ENCODE results near the gene HFE. TPM values are rescaled to one million over a fixed set of nuclear protein-coding genes. Genes with fewer than 3 reads are reported as not detected.

Gene HFE
- total RNA-seq, 1 donor from 2014 or later, result not detected

GRCh38 chr6:26086211-26086610 is 1.0 kb upstream of the HFE start:
- no peak for TF ChIP-seq CTCF (IDR thresholded peaks at IDR 0.05; ENCODE audit: partially characterized antibody, unreplicated experiment)
- H3K27me3 Mint-ChIP-seq (ENCODE audit: unreplicated experiment), result peaks cover 3% of the 10 kb centered on the region
- H3K9me3 Mint-ChIP-seq (ENCODE audit: unreplicated experiment), result peaks cover 2% of the 10 kb centered on the region
- H3K36me3 Mint-ChIP-seq (ENCODE audit: unreplicated experiment), result peaks cover 7% of the 10 kb centered on the region
- peaks cover 2% of the 10 kb centered on the region for H3K4me1 Mint-ChIP-seq (ENCODE audit: low read depth, unreplicated experiment)
- DNase-seq, result no peak
- H3K4me3 Mint-ChIP-seq (ENCODE audit: unreplicated experiment), result no peak overlapping the region
- no peak overlapping the region for H3K27ac Mint-ChIP-seq (ENCODE audit: unreplicated experiment)

- TF ChIP-seq CTCF (IDR thresholded peaks at IDR 0.05; ENCODE audit: partially characterized antibody, unreplicated experiment), result no peak
- Mint-ChIP-seq H3K27me3 (ENCODE audit: unreplicated experiment) (peaks cover 3% of the 10 kb centered on the region), H3K4me1 (ENCODE audit: low read depth, unreplicated experiment) (peaks cover 2% of the 10 kb centered on the region), H3K27ac (ENCODE audit: unreplicated experiment) (no peak overlapping the region), H3K9me3 (ENCODE audit: unreplicated experiment) (no peaks in the 10 kb centered on the region), H3K4me3 (ENCODE audit: unreplicated experiment) (no peak overlapping the region), H3K36me3 (ENCODE audit: unreplicated experiment) (no peaks in the 10 kb centered on the region)
- DNase-seq, result no peak
These were observed 1.1 kb downstream of the HFE start for GRCh38 chr6:26088344-26088743.

GRCh38 chr6:26089272-26089671 is 2.0 kb downstream of the HFE start:
- Mint-ChIP-seq H3K36me3 (ENCODE audit: unreplicated experiment) (no peaks in the 10 kb centered on the region), H3K27me3 (ENCODE audit: unreplicated experiment) (peaks cover 3% of the 10 kb centered on the region), H3K4me3 (ENCODE audit: unreplicated experiment) (no peak overlapping the region), H3K27ac (ENCODE audit: unreplicated experiment) (no peak overlapping the region), H3K4me1 (ENCODE audit: low read depth, unreplicated experiment) (peaks cover 2% of the 10 kb centered on the region), H3K9me3 (ENCODE audit: unreplicated experiment) (no peaks in the 10 kb centered on the region)
- no peak for TF ChIP-seq CTCF (IDR thresholded peaks at IDR 0.05; ENCODE audit: partially characterized antibody, unreplicated experiment)
- no peak for DNase-seq

GRCh38 chr6:26092443-26092842 is 5.2 kb downstream of the HFE start:
- Mint-ChIP-seq H3K27ac (ENCODE audit: unreplicated experiment) (no peak overlapping the region), H3K36me3 (ENCODE audit: unreplicated experiment) (no peaks in the 10 kb centered on the region), H3K4me3 (ENCODE audit: unreplicated experiment) (no peak overlapping the region), H3K4me1 (ENCODE audit: low read depth, unreplicated experiment) (peaks cover 2% of the 10 kb centered on the region), H3K9me3 (ENCODE audit: unreplicated experiment) (no peaks in the 10 kb centered on the region), H3K27me3 (ENCODE audit: unreplicated experiment) (peaks cover 3% of the 10 kb centered on the region)
- TF ChIP-seq CTCF (IDR thresholded peaks at IDR 0.05; ENCODE audit: partially characterized antibody, unreplicated experiment), result no peak
- DNase-seq, result no peak

GRCh38 chr6:26094036-26094435 is 6.8 kb downstream of the HFE start:
- H3K9me3 Mint-ChIP-seq (ENCODE audit: unreplicated experiment), result no peaks in the 10 kb centered on the region
- no peaks in the 10 kb centered on the region for H3K4me1 Mint-ChIP-seq (ENCODE audit: low read depth, unreplicated experiment)
- H3K27me3 Mint-ChIP-seq (ENCODE audit: unreplicated experiment), result no peaks in the 10 kb centered on the region
- TF ChIP-seq CTCF (IDR thresholded peaks at IDR 0.05; ENCODE audit: partially characterized antibody, unreplicated experiment), result no peak
- no peaks in the 10 kb centered on the region for H3K36me3 Mint-ChIP-seq (ENCODE audit: unreplicated experiment)
- no peak overlapping the region for H3K27ac Mint-ChIP-seq (ENCODE audit: unreplicated experiment)
- DNase-seq, result no peak
- H3K4me3 Mint-ChIP-seq (ENCODE audit: unreplicated experiment), result no peak overlapping the region
